IPS DF 4.7 (cell line): ENCODE measurements around the gene MRPL58.
"Not testable (repeated sequence)": the region's sequence is repeated elsewhere in the genome, so short reads cannot be mapped to it uniquely, and the experiment has no call there.

ENCODE experiments used
- DNase-seq: peaks from one replicate; pipeline ENCODE4 v3.0.0-alpha.2; 2013; ENCODE audit warnings: low spot score; ENCODE audit errors: extremely low read depth

Gene MRPL58

DNA sequence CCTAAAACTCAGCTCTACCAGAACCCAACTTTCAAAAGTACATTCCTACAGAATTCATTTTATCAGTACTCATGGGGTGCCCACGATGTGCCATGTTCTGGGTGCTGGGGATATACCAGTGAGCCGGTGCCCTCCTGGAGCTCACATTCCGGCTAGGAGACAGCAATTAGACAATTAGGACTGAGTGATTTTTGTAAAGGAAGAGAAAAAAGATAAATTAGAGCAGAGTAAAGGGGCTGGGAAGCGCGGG lies 449 bp upstream of the MRPL58 start:
- no peak for DNase-seq

GRCh38 chr17:75013092-75013559 lies 656 bp downstream of the MRPL58 start:
- DNase-seq = no peak

DNA sequence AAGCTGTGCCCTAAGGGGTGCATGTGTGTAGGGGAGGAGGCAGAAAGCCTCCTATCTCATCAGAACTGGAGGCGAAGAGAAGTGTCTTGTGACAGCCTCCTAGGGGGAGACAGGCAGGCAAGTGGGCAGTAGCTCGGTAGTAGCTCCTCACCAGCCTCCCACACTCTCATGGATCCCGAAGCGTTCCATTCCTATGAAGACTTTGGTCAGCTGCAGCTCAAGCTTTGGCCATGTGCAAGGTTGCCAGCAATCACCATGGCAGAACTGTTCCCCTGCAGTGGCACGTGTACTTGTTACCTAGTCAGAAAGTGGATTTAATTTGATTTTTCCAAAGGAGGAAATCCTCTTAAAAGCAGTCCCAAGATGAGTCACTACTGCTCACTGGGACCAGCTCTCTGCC lies 6.7 kb downstream of the MRPL58 start:
- DNase-seq = no peak

- DNase-seq = no peak
Measured at GRCh38 chr17:75019710-75020109, 7.2 kb downstream of the MRPL58 start.

DNA sequence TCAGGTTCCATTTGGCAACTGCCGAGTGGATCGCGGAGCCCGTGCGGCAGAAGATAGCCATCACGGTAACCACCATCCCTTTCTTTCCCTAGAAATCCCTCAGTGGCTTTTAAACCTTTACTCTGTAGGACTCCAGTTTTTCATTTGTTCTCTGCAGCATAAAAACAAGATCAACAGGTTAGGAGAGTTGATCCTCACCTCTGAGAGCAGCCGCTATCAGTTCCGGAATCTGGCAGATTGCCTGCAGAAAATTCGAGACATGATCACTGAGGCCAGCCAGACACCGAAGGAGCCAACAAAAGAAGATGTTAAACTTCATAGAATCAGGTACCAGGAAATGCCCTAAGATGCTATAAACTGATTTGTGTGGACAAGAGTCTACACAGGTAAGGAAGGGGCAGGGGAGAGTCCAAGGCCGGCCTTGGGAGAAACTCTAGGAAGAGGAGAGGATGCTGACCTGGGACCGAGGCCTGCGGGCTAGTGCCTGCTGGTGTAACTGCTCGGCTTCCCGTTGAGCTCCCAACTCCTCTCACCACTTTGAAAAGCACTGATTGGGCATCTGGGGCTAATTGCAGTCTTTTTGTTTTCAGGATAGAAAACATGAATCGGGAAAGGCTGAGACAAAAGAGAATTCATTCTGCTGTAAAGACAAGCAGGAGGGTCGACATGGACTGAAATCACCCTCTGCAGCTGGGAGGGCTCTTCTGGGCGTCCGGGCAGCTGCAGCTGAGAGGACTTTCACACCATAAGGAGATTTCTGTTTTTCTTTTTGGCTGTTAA lies 8.1 kb downstream of the MRPL58 start:
- DNase-seq = no peak

DNA sequence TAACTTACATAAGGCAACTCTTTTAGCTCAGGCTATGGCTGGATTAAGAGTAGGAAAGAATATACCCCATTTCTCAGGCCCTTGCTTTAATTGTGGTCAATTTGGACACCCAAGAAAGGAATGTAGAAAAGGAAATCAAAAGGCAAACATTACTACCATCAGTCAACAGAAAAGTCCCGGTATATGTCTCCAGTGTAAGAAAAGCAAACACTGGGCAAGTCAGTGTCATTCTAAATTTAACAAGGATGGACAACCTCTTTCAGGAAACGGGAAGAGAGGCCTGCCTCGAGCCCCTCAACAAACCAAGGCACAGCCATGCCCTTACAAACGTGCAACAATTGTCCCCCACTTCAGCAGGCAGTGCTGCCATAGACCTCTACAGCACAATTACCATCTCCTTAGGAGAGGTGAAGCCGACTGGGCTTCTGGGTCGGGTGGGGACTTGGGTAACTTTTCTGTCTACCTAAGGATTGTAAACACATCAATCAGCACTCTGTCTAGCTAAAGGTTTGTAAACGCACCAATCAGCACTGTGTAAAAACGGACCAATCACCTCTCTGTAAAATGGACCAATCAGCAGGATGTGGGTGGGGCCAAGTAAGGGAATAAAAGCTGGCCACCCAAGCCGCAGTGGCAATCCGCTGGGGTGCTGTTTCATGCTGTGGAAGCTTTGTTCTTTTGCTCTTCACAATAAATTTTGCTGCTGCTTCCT lies 12.4 kb downstream of the MRPL58 start:
- DNase-seq = no peak

- DNase-seq = not testable (repeated sequence)
Measured at GRCh38 chr17:75025398-75025734, 12.9 kb downstream of the MRPL58 start.

- DNase-seq = not testable (repeated sequence)
Measured at GRCh38 chr17:75026650-75027049, 14.2 kb downstream of the MRPL58 start.

DNA sequence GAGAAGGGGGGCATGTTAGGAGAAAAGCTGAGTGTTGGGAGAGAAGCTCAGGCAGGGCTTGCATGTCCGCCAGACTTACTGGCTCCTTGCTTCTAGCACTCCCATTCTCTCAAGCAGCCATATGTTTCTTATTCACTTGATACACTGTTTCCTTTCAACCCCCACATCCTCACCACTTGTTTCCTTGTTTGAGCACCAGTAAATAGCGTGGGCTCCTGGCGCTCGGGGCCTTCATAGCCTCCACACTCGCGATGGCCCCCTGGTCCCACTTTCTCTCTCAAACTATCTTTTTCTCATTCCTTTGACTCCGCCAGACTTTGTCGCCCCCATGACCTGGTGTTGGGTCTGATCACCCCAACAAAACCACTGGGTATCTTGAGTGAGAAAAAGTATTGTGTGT lies 17.7 kb downstream of the MRPL58 start:
- DNase-seq = no peak

DNA sequence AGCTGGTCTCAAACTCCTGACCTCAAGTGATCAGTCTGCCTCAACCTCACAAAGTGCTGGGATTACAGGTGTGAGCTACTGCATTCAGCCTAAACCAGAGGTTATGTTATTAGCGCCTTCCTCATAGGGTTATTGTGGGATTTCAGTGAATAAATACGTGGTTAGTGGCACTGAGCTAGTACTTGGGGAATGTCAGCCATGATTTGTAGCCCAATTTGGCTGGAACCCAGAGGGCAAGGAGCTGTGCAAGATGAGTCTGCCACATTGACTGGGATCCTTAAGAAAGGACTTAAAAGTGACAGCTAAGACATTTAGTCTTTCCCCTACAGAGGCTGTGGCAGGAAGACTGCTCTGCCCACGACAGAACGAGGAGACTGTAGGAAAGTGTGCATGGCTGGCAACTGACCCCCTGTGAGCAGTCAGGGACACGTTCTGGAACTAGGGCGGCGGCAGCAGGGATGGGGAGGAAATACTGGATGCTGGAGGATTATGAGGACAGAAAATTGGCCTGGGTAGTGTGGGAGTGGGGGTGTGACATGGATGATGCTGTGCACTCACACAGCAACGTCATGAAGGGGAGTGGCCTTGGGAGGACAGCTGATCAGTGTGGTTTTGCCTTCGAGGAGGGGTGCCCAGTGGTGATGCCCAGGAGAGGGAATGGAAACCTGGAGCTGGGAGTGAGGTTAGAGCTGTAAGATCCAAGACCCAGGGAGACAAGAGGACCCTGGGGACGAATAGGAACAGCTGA lies 19.7 kb downstream of the MRPL58 start:
- no peak for DNase-seq

GRCh38 chr17:75032720-75033280 lies 20.3 kb downstream of the MRPL58 start:
- no peak for DNase-seq

- DNase-seq = no peak
Measured at GRCh38 chr17:75033346-75034235, 21.1 kb downstream of the MRPL58 start.

GRCh38 chr17:75034236-75034908 lies 21.9 kb downstream of the MRPL58 start:
- DNase-seq = no peak

- DNase-seq = no peak
Measured at GRCh38 chr17:75036643-75037268, 24.3 kb downstream of the MRPL58 start.

DNA sequence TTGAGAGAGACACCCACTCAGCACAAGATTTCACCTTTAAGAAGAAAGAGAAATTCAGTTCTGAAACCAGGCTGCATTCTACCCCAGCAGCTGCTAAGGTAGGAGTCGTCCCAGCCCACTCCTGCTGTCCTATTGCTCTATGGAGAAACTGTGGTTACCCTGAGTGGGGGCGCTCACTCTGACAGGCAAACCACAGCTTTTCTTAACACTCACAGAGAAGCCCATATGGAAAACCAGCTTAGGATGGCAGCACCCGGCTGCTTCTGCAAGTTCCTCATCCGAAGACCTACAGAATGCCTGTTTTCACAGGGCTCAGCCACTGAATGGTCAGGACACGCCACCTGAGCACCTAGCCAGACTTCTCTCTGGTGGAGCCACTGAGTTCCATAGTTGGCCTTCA lies 26.8 kb downstream of the MRPL58 start:
- no peak for DNase-seq

DNA sequence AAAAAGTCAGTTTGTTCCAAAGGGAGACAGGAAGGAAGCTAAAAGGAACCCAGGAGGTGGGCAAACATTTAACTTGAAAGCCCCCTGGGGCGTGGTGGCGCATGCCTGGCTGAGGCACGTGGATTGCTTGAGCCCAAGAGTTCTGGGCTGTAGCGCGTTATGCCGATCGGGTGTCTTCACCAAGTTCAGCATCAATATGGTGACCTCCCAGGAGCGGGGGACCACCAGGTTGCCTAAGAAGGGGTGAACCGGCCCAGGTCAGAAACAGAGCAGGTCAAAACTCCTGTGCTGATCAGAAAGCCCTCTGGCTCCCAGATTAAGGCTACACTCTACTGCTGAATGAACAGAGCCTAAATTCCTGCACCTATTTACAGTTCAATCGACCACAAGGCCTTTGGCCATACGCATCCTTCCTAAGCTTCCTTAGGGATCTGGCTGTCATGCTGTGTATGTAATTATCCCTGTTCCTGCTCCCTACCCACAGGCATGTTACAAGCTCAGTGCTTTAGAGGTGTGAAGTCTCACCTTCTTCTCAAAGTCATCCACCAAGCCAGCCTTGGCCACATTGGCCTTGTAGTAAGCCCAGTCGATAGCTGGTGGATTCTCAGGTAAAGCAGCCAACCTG lies 29.3 kb downstream of the MRPL58 start:
- DNase-seq = no peak

GRCh38 chr17:75043789-75044188 lies 31.3 kb downstream of the MRPL58 start:
- not testable (repeated sequence) for DNase-seq

- no peak for DNase-seq
Measured at GRCh38 chr17:75044716-75045115, 32.2 kb downstream of the MRPL58 start.

DNA sequence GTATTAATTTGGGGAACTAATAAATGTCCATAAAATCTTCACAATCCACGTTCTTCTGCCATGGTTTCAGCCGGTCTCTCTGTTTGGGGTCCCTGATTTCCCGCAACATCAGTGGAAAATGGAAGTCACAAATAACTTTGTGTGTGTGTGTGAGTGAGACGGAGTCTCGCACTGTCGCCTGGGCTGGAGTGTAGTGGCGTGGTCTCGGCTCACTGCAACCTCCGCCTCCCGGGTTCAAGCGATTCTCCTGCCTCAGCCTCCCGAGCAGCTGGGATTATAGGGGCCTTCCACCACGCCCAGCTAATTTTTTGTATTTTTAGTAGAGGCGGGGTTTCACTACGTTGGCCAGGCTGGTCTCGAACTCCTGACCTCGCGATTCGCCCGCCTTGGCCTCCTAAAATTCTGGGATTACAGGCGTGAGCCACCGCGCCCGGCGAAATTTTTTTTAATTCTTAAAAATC lies 33.5 kb downstream of the MRPL58 start:
- DNase-seq = not testable (repeated sequence)
